SH-SY5Y (cell line): Measurements from ENCODE around the gene CCNF.

Source experiments
- GATA2 ChIP-seq: IDR thresholded peaks from 2 replicates; pipeline ENCODE4 v1.6.1; 2011; ENCODE audit warnings: mild to moderate bottlenecking, low read depth, low read length
- GATA3 ChIP-seq: IDR thresholded peaks from 2 replicates; pipeline ENCODE4 v1.6.1; 2011; ENCODE audit warnings: low read depth, mild to moderate bottlenecking, low read length, moderate library complexity

The CCNF gene

GRCh38 chr16:2429034-2429770 lies at the start of gene CCNF:
TSS of gene CCNF (plus strand) at chr16:2429447. CDS start at chr16:2429482, 35 bp downstream.
- no peak for TF ChIP-seq GATA3
- no peak for TF ChIP-seq GATA2

- TF ChIP-seq GATA2 (no peak), GATA3 (no peak)
Observed at GRCh38 chr16:2383501-2383900, 45.7 kb upstream of the CCNF start.

GRCh38 chr16:2384426-2384825 lies 44.8 kb upstream of the CCNF start:
- TF ChIP-seq GATA2 (no peak; the same call in 1 of the 2 replicates), GATA3 (0 out of 2 replicates have a peak, but pooled peaks have one; percentile 30)

GRCh38 chr16:2385190-2385836 lies 43.9 kb upstream of the CCNF start:
- TF ChIP-seq GATA3 (no peak), GATA2 (no peak)

- TF ChIP-seq GATA3 (no peak), GATA2 (no peak)
Observed at GRCh38 chr16:2386990-2387389, 42.3 kb upstream of the CCNF start.

GRCh38 chr16:2388139-2388874 lies 40.9 kb upstream of the CCNF start:
- TF ChIP-seq GATA2 (no peak), GATA3 (no peak)

- TF ChIP-seq GATA2 (no peak), GATA3 (no peak)
Observed at GRCh38 chr16:2388875-2389433, 40.3 kb upstream of the CCNF start.

GRCh38 chr16:2392025-2392424 lies 37.2 kb upstream of the CCNF start:
- TF ChIP-seq GATA3 (no peak), GATA2 (no peak)

- TF ChIP-seq GATA3 (no peak), GATA2 (no peak)
Observed at GRCh38 chr16:2398520-2398919, 30.7 kb upstream of the CCNF start.

- TF ChIP-seq GATA2 = no peak
- no peak for TF ChIP-seq GATA3
Observed at GRCh38 chr16:2404099-2404498, 25.1 kb upstream of the CCNF start.

GRCh38 chr16:2415085-2415484 lies 14.2 kb upstream of the CCNF start:
- TF ChIP-seq GATA2 (no peak), GATA3 (no peak)

- TF ChIP-seq GATA3 (no peak), GATA2 (no peak)
Observed at GRCh38 chr16:2420035-2420434, 9.2 kb upstream of the CCNF start.

- TF ChIP-seq GATA3 (no peak), GATA2 (no peak)
Observed at GRCh38 chr16:2422123-2422867, 7.0 kb upstream of the CCNF start.
